Right lobe of liver (tissue), 6 donors: Measurements from ENCODE around the gene TC2N. TPM values are rescaled to one million over a fixed set of nuclear protein-coding genes. Genes with fewer than 3 reads are reported as not detected.

Experiments used
- ATAC-seq, 4 donors: fragments of 200-7000 bp; cut with Tn5 transposase; one replicate each; pipeline ENCODE4 v1.9.1; 2020; ENCODE audit warnings: mild to moderate bottlenecking in 4 of 4, moderate library complexity in 4 of 4
- DNase-seq, 3 donors: peaks; one replicate each; pipeline ENCODE4 v3.0.0-alpha.2; 2020
- H3K27ac ChIP-seq, 3 donors: fragments of 200-600 bp; one replicate each; pipeline ENCODE4 v1.8.0; 2022
- H3K27me3 ChIP-seq, 2 donors: fragments of 200-600 bp; one replicate each; pipeline ENCODE4 v1.8.0; 2022
- H3K36me3 ChIP-seq, 4 donors: fragments of 200-600 bp; sonication (generic) in 1 of 4; one replicate each; pipeline versions ENCODE4 v1.5.1 to v1.8.0; 2017 to 2022; ENCODE audit warnings: control low read depth in 1 of 4
- H3K4me1 ChIP-seq, 4 donors: fragments of 200-600 bp; sonication (generic) in 1 of 4; one replicate each; pipeline versions ENCODE4 v1.5.1 to v1.8.0; 2017 to 2022; ENCODE audit warnings: control low read depth in 1 of 4
- H3K4me3 ChIP-seq, 3 donors: fragments of 200-600 bp; one replicate each; pipeline ENCODE4 v1.8.0; 2022
- H3K9me3 ChIP-seq, 4 donors: fragments of 200-600 bp; sonication (generic) in 1 of 4; one replicate each; pipeline versions ENCODE4 v1.5.1 to v1.8.0; 2017 to 2022; ENCODE audit warnings: control low read depth in 1 of 4
- CTCF ChIP-seq, 4 donors: fragments of 200-600 bp in 3 of 4; fragments of 450-650 bp in 1 of 4; IDR thresholded peaks; one replicate each; pipeline versions ENCODE4 v1.5.1 to v1.8.0; 2016 to 2022; ENCODE audit warnings: antibody characterized with exemption in 4 of 4, mild to moderate bottlenecking in 2 of 4
- POLR2A ChIP-seq: fragments of 450-650 bp; IDR thresholded peaks from one replicate; pipeline ENCODE4 v1.6.1; 2017; ENCODE audit warnings: antibody characterized with exemption, mild to moderate bottlenecking
- WGBS: methylation state at CpG from one replicate; pipeline ENCODE4 v1.1.6; 2018; ENCODE audit warnings: low coverage, low lambda C conversion rate; ENCODE audit not compliant: insufficient coverage; ENCODE audit errors: missing lambda C conversion rate; 5-methylcytosine and 5-hydroxymethylcytosine counted together
- intact Hi-C, 2 donors: fragments of 100-400 bp; cut with DNase I; formaldehyde crosslinking; loops; one replicate each; pipeline versions ENCODE4 v1.11.2 to v1.14.1; 2022
- total RNA-seq, 6 experiments: library from RNA; depleted of rRNA in 2 of 6; stranded (reverse); fragments of >200 nt in 2 of 6; fragmentation: NEBNext Ultra II Directional in 3 of 6; extraction: Animal tissue kit (Norgen Biotek cat#: 25700) in 3 of 6; gene quantifications; one replicate each; pipeline versions ENCODE4 v1.1.0 to v1.2.4, GENCODE V29; 2016 to 2023
- donor health status: DM: no; HTN: yes; CAD: no.
- donor health status: DM: no; HTN: no; CAD: no.
- donor health status: DM: no; HTN: no; CAD: no.
- donor health status: DM: no; HTN: yes; CAD: no.
- donor health status: DM: no; HTN: yes; CAD: no.

The TC2N gene
- total RNA-seq, 6 experiments from 2014 or later: 1.0 to 6.5 (median 4.3) TPM

DNA sequence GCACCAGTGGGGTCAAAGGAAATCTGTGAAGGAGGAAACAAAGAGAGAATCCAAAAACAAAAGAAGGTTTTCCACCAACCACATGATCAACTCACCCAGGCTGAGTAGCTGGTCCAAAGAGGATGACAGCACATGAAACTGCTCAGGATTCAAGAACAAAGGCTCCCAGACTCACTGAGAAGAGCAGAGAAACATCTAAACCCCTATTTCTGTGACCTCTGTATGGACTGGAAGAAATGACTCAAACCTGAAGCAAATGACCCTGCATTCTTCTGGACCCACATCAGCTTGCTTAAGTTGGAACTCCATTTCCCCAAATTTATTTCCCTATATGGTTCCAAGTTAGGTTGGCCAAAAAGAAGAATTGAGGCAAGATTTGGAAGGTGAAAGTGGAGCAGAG, 26.3 kb downstream of the TC2N start:
- intact Hi-C loops: no loop called here
- DNase-seq: no peak
- no peak for TF ChIP-seq CTCF (IDR thresholded peaks at IDR 0.05)
- TF ChIP-seq POLR2A: no peak
- Histone ChIP-seq H3K4me3 (no peak overlapping the region), H3K9me3 (no peaks in the 10 kb centered on the region), H3K4me1 (no peaks in the 10 kb centered on the region), H3K27ac (no peak overlapping the region), H3K36me3 (no peaks in the 10 kb centered on the region), H3K27me3 (no peaks in the 10 kb centered on the region)
- no peak for ATAC-seq

DNA sequence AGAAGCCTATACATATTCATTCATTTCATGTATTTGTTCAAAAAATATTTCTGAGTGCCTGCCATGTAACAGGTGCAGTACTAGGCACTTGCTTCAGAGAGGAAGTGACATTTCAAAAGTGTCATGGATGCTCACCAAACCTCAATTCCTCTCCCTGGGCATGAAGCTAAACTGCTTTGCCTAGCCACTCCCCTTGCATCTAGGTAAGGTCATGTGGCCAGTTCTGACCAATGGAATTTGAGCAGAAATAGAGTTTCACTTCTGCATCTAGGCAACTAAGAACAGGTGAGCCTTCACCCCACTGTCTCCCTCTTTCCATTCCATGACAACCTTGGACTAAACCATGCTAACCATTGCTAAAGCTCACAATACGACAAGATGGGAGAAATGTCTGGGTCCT, 27.6 kb downstream of the TC2N start:
- 88% methylated on average over 1 of the region's 1 CpG for WGBS
- ATAC-seq: no peak

GRCh38 chr14:91837076-91837475, 30.3 kb downstream of the TC2N start:
- Histone ChIP-seq H3K9me3 (no peaks in the 10 kb centered on the region), H3K4me3 (peak overlapping the region in 2 of 3 donors; percentile 53 to 59), H3K36me3 (no peaks in the 10 kb centered on the region), H3K27ac (no peak overlapping the region), H3K4me1 (no peaks in the 10 kb centered on the region), H3K27me3 (no peaks in the 10 kb centered on the region)
- ATAC-seq: no peak
- TF ChIP-seq CTCF (IDR thresholded peaks at IDR 0.05): no peak
- no peak for TF ChIP-seq POLR2A
- DNase-seq: no peak
- intact Hi-C loops: no loop called here
- WGBS: 52% methylated on average over 11 of the region's 12 CpGs

More for the DNA sequence above, 27.6 kb downstream of the TC2N start:
- Histone ChIP-seq H3K4me3 (no peak overlapping the region), H3K27ac (no peak overlapping the region), H3K36me3 (no peaks in the 10 kb centered on the region), H3K27me3 (no peaks in the 10 kb centered on the region), H3K9me3 (no peaks in the 10 kb centered on the region), H3K4me1 (no peaks in the 10 kb centered on the region)
- DNase-seq: no peak
- intact Hi-C loops: no loop called here
- TF ChIP-seq POLR2A (no peak), CTCF (IDR thresholded peaks at IDR 0.05) (no peak)

DNA sequence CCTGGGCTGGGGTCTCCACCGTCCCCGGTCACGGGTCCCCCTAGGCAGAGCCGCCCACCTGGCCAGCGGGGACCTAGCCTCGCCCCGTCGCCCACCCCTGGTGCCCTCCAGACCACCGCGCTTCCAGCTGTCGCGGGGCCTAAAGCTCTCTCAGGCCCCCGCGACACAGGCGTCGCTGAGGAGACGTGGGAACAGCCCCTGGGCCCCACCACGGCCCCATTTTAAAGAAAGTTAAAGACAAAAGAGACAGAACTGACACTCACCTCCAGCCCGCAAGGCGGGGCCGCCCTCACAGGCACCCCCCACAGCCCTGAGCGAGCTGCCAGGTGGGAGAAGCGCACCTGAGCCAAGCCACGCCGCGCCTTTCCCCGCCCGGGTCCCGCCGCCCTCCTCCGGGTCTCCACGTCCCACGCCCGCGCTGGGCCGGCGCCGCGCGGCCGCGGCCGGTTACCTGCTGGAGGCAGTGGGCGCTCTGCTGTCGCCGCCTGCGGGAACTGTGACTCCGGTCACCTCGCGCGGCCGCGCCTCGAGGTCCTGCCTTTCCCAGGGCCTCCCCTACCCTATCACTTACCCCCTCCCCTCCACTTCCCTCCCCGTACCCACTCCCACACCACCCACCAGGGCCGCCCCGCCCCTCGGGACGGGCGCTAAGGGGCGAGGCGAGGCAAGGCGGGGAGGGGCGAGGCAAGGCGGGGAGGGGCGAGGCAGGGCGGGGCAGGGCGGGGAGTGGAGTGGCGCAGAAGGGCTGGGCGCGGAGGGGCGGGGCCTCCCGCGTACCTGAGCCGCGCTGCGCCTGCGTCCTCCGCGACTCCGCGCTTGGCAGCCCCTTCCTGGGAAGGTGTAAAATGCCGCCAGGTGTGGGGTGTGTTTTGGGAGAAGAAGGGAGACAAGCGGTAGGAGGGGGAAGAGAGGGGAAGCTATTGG, 31.2 kb downstream of the TC2N start:
- Histone ChIP-seq H3K36me3 (no peaks in the 10 kb centered on the region), H3K4me1 (no peaks in the 10 kb centered on the region), H3K27me3 (no peaks in the 10 kb centered on the region), H3K4me3 (peak overlapping the region; percentile 41 to 59 (median 53)), H3K9me3 (no peaks in the 10 kb centered on the region), H3K27ac (peak overlapping the region in 2 of 3 donors; percentile 20 to 30)
- DNase-seq: peak; percentile 51 to 83 (median 71)
- ATAC-seq: peak; percentile 85 to 98 (median 94)
- WGBS: 3% methylated on average over 34 of the region's 84 CpGs
- intact Hi-C loops: no loop called here
- TF ChIP-seq POLR2A (peak; percentile 44), CTCF (IDR thresholded peaks at IDR 0.05) (peak in 1 of 4 donors; percentile 7)
